ENCODE results near the gene TMEM229A.
"Not testable (repeated sequence)": the region's sequence is repeated elsewhere in the genome, so short reads cannot be mapped to it uniquely, and the experiment has no call there.

Gene TMEM229A

DNA sequence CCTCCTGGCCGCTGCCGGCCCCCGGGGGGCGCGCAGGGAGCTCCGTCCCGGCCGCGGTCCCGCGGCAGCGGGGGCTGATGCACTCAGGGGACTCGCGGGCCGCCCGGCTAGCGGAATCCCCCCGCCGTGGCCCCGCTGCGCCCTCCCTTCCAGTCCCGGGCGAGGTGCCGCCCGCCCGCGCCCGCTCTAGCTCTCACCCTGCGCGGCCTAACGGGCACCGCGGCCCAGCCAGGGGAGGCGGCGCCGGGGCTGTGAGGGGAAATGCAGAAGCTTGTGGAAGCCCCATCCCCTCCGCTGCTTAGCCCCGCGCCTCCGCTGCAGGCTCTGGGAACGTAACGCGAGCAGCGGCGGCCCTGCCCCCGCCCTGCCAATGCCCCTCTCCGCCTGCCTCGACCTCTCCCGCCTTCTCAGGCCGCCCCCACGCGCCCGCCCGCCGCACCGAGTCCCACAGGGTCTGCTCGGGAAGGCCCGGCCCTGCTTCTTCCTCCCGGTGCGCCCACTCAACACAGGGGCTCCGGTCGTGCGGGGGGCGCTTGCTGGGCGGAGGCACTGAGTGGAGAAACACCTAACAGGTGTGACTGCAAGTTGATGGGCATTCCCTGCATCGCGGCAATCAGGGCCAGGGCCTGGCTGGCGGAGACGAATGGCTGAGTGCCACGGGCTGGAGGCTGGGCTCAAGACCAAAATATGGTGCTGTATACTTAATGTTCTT lies 384 bp upstream of the TMEM229A start:
- DNase-seq (ENCODE audit: low spot score), result no peak

DNA sequence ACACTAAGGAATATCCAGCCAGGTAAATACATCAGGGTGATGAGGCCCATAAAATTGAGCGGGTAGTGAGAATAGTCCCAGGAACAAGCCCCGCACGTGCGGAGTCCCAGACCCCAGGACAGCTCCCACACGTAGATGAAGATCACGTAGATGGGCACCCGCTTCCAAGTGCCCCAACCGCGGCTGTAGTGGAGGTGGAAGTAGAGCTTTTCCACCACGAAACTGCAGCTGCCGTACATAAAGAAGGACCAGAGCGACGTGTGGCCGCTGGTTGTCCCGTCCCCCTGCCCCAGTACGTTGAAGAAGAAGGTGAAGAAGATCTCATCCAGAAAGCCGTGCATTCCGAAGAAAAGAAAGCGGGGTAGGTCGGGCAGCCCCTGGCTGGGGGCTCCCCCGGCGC lies 948 bp downstream of the TMEM229A start:
- no peak for DNase-seq (ENCODE audit: low spot score)

DNA sequence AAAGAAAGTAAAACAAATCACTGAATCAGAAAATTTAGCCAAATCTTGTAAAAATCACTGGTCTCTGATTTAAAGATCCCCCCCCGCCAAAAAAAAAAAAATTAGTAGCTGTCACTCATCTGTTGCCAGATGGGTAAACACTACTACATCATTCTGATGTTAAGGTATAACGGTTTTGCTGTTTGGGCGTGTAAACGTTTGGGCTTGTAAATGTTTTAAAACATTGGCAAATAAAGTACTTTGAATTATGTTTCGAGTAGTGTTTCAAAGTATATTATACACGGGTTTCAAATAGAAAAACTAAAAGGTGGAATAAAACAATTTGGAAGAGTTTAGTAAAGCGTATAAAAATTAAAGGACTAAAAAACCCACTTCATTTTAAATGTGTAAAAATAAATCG lies 1.5 kb downstream of the TMEM229A start:
- no peak for DNase-seq (ENCODE audit: low spot score)

DNA sequence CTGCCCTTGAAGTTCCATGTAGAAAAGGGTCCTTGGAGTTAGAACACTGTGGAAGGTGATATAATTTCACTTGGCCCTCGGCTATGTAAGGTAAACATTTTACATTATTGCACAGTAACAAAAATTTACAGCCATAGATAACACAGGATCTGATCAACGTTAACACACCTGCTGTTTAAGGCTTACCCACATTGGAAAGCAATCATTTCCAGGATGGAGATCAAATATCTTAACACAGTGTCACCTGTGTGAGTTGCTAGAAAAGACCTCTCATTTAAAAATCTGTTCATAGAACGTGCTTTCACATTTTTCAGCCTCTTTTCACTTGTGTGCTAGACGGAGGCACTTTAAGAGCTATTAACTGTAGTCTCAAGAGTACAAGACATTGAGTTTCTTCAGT lies 1.9 kb downstream of the TMEM229A start:
- no peak for DNase-seq (ENCODE audit: low spot score)

DNA sequence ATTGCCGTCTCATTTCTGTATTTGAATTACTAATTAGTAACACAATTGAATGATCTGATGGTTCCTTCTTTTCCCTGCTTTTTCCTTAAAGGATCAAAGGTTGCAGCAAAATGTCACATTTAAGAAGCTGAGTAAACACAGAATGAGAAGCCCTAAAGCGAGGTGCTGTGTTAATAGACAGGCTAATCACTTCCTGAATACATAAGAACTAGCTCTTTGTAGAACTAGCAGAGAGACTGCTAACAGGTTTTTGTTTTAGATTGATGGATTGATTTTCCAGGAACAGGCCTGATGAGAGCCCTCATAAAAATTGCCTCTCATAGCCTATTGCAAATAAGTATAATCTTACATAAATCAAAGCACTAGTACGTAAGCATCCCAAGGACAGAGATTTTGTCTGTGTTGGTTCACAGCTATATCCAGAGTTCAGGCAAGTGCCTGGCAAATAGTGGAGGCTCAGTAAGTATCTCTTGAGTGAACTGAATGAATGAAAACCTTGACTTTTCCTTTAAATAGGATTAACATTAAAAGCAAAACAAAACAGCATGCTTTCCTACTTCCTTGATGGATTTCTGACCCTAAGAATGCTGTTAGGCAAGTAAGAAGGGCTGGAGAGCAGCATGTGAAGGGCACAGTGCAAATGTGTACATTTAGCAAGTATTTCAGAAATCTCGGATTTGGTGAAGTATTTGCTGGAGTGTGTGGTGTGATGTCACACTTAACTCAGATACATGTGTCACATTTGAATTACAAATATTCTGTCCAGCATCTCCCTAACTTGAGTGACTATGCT lies 3.3 kb downstream of the TMEM229A start:
- no peak for DNase-seq (ENCODE audit: low spot score)

DNA sequence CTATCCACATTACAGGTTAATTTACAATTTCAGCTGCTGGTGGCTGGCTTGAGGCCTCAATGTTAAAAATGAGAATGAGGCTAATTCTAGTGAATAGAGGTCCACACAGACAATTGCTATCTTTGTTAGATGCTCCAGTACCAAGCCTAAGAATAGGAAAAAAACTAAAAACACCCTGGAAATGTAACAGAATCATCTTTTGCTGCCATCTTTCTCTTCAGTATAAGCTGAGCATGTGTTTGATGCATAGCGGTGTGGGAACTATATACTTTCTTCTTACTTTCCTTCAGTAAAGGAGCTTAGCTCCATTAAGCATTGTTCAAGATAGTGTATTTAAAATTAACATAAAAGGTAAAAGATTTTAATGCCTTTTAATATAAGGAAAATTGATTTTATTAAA lies 5.6 kb downstream of the TMEM229A start:
- no peak for DNase-seq (ENCODE audit: low spot score)

DNA sequence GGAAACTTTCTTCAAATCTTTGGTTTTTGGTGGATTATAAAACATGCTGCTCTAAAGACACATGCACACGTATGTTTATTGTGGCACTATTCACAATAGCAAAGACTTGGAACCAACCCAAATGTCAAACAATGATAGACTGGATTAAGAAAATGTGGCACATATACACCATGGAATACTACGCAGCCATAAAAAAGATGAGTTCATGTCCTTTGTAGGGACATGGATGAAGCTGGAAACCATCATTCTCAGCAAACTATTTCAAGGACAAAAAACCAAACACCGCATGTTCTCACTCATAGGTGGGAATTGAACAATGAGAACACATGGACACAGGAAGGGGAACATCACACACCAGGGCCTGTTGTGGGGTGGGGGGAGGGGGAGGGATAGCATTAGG lies 8.5 kb downstream of the TMEM229A start:
- not testable (repeated sequence) for DNase-seq (ENCODE audit: low spot score)

DNA sequence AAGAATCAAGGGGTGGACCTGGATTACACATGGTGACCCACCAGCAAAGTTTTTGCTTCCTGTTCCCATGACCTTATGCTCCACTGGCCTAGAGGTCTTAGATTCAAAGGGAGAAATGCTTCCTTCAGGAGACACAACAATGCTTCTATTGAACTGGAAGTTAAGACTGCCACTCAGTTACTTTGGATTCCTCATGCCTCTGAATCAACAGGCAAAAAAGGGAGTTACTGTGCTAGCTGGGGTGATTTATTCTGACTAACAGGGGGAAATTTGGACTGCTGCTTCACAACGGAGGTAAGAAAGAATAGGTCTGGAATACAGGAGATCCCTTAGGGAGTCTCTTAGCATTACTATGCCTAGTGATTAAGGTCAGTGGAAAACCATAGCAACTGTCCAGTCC lies 10.3 kb downstream of the TMEM229A start:
- no peak for DNase-seq (ENCODE audit: low spot score)

DNA sequence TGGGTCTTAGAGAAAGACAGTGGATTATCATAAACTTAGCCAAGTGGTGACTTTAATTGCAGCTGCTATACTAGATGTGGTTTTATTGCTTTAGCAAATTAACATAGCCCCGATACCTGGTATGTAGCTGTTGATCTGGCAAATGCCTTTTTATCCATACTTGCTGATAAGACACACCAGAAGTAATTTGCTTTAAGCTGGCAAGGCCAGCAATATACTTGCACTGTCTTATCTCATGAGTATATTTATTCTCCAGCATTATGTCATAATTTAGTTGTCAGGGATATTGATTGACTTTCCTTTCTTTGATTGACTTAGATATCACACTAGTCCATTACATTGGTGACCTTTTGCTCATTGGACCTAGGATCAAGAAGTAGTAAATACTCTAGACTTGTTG lies 12.8 kb downstream of the TMEM229A start:
- no peak for DNase-seq (ENCODE audit: low spot score)

DNA sequence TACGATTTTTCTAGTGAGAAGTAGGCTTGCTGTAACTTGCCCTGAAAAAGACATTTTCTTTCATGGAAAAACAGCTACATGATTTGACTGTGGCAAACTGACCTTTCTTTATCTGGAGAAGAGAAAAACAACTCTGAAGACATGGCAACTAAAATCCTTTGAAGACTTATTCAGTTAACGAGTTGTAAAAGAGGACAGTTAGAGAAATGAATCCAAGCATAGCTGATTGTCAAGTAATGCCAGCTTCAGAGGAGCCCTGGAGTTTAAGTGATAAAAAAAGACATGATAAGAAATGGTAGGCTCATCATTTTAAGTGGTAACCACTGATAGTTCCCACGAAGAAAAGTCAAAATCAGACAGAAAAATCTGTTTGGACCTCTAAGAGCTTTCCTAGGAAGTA lies 19.6 kb downstream of the TMEM229A start:
- DNase-seq (ENCODE audit: low spot score), result no peak

DNA sequence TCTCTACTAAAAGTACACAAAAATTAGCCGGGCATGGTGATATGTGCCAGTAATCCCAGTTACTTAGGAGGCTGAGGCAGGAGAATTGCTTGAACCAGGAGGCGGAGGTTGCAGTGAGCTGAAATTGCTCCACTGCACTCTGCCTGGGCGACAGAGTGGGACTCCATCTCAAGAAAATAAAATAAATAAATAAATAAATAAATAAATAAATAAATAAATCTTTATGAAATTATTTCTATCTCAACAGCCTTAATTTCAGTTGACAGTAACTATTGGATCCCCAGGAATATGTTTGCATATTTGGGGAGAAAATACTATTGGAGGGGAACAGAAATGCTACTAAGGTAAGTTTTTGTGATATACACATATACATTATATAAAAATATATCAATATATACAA lies 20.0 kb downstream of the TMEM229A start:
- DNase-seq (ENCODE audit: low spot score), result no peak

DNA sequence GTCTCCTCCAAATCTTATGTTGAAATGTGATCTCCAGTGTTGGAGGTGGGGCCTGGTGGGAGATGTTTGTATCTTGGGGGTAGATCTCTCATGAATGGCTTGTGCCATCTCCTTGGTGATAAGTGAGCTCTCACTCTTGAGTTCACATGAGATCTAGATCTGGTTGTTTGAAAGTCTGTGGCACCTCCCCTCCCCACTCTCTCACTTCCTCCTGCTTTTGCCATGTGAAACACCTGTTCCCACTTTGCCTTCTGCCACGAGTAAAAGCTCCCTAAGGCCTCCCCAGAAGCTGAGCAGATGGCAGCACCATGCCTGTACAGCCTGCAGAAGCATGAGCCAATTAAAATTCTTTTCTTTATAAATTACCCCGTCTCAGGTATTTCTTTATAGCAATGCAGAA lies 23.5 kb downstream of the TMEM229A start:
- no peak for DNase-seq (ENCODE audit: low spot score)

DNA sequence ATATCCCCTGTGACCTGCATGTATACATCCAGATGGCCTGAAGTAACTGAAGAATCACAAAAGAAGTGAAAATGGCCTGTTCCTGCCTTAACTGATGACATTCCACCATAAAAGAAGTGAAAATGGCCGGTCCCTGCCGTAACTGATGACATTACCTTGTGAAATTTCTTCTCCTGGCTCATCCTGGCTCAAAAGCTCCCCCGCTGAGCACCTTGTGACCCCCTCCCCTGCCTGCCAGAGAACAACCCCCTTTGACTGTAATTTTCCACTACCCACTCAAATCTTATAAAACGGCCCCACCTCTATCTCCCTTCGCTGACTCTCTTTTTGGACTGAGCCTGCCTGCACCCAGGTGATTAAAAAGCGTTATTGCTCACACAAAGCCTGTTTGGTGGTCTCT lies 24.6 kb downstream of the TMEM229A start:
- not testable (repeated sequence) for DNase-seq (ENCODE audit: low spot score)

DNA sequence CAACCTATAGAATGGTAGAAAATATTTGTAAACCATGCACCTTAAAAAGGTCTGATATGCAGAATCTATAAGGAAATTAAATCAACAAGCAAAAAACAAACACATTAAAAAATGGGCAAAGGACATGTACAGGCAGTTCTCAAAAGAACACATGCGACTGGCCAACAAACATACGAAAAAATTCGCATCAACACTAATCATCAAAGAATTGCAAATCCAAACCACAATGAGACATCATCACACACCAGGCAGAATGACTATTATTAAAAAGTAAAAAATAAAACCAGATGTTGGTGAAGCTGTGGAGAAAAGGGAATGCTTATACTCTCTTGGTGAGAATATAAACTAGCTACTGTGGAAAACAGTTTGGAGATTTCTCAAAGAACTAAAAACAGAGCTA lies 33.2 kb downstream of the TMEM229A start:
- no peak for DNase-seq (ENCODE audit: low spot score)

DNA sequence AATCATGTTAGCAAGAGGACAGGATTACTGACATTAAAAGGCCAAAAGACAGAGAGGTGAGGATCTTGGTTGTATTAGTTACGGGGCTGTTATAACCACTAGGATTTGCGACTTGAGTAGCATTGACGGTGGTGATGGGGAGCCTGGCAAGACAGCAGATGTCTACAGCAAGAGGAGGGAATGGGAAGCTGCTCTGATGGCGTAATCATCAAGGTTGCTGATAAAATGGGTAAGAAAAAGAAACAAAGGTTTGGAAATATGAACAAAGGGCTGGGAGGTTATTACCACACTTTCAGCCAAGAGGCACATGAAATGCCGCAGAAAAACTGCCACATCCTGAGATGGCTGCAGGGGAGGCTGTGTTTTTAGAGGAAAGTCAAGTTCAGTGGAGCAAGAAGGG lies 33.9 kb downstream of the TMEM229A start:
- no peak for DNase-seq (ENCODE audit: low spot score)

DNA sequence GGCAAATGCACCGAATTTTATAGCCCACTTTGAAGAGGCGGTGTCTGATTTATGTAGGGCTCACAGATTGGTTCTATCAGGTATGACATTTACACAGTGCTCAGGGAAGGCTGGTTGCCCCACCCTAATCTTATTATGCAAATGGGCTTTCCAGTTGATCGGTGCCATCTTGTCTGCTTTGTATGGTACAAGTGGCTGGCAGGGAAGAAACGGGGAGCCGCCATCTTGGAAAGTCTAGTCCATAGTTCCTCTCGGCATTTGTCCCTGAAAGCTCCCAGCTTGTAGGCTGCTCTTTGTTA lies 36.6 kb downstream of the TMEM229A start:
- no peak for DNase-seq (ENCODE audit: low spot score)

DNA sequence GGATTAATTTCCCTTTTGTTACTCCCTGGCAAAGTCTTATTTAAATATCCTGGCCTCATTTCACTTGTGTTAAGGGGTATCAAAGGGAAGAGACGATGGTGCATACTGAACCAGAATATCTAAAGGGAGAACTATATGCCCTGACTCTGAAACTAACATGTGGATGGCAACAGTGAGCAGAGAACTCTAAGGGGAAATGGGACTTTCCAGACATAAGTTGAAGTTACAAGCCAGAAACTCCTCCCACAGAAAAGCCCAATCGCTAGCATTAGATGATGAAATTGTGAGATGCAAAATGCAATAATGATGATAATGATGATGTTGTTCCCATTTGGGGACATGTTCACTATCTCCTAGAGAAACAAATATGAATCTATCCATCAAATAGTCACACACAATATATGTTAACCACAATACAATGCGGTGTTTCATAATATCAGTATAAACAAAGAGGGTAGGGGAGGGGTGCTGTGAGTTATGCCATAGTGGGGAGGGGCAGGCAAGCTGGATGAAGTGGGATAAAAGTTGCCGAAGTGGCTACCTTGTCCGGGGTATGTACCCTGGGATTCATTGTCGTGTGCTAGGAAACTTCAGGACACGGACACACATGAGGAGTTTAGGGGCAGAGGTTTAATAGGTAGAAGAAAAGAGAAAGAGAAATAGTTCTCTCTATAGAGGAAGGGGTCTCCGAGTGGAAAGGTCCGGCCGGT lies 37.1 kb downstream of the TMEM229A start:
- DNase-seq (ENCODE audit: low spot score), result no peak

DNA sequence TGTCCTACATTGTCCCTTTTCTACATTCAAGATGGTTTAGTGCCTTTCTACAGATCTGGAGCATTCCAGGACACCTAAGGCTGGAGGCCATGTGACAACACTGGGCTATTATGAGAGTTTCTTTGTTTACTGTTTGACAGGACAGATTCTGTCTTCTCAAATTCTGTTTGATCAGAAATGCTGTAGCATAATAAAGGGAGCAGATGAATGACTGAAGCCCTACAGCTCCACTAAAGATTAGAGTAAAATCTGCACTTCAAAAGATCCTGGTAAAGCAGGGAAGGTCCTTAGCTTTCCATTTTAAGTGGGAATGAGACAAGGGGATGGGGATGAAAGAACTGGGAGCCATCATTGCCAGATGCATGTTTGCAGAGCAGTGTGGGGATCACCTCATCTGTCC lies 38.4 kb downstream of the TMEM229A start:
- DNase-seq (ENCODE audit: low spot score), result no peak

DNA sequence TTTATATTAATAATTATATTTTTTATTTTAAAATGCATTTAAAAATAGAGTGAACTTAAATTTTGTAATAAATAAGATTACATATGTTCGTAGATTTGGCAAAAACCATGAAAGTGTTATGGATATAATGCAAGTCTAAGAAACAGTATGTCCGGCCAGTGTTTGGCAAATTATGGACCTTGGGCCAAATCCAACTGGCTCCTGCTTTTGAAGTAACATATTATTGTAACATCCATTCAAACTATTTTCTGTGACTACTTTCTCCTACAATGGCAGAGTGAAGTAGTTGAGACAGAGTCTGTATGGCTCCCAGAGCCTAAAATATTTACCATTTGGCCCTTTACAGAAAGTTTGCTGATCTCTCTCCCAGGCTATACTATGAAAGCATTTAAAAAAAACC lies 38.9 kb downstream of the TMEM229A start:
- DNase-seq (ENCODE audit: low spot score), result no peak

DNA sequence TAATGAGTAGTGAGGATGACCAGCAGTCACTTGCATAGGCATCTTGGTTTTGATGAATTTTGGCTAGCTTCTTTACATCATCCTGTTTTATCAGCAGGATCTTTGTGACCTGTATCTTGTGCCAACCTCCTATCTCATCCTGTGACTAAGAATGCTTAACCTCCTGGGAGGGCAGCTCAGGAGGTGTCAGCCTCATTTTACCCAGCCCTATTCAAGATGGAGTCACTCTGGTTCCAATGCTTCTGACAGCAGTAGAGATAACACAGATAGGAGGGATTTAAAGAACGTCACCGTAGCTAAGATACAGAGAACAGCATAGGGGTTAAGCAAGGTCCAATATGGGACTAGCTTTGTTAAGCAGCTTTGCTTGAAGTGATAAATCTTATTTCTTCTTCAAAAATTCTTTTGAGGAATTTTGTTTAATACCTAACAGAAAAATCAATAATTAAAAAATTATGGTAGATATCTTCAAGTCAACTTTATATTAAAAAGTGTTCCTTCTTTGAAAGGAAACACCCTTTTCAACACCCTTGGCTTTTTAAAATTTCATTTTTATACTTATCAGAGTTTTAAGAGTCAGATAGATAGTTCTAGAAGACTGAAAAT lies 39.9 kb downstream of the TMEM229A start:
- DNase-seq (ENCODE audit: low spot score), result no peak

DNA sequence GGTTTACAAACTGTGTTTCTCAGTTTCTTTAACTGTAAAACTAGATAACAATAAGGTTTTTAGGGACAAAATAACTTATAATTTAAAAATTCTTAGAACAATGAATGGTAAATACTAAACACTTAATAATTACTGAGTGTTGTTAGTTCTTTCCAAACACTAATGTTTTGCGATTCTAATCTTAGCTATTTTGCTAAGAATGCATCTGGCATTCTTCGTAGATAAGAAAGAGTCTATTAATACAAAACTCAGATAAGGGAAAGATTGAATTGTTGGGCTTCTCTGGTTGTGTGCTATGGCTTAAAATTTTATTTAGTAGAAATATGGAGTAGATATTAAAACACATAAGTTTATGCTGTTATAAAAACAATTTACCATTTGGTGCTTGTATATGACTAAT lies 45.4 kb downstream of the TMEM229A start:
- DNase-seq (ENCODE audit: low spot score), result no peak

Measured in AG08395 (cell line).